ENCODE data around the gene TMEM45B. TPM values are rescaled to one million over a fixed set of nuclear protein-coding genes. Genes with fewer than 3 reads are reported as not detected.

Gene TMEM45B
- total RNA-seq, 1 experiment from 2014 or later: not detected

- DNase-seq: peak; percentile 73
- no peak overlapping the region for H3K9ac ChIP-seq (ENCODE audit: low read length)
- H3K36me3 ChIP-seq (ENCODE audit: insufficient read depth, low read length): peaks cover 6% of the 10 kb centered on the region; the same call in 1 of the 2 replicates
- H2AFZ ChIP-seq (ENCODE audit: low read length): no peak overlapping the region
- H3K27ac ChIP-seq (ENCODE audit: low read length): no peak overlapping the region
- no peaks in the 10 kb centered on the region for H3K9me3 ChIP-seq (ENCODE audit: low read length)
- no peak overlapping the region for H3K4me3 ChIP-seq (ENCODE audit: low read length)
- no peaks in the 10 kb centered on the region for H3K79me2 ChIP-seq (ENCODE audit: low read length)
- no peaks in the 10 kb centered on the region for H3K4me1 ChIP-seq (ENCODE audit: low read length)
- H3K9me2 ChIP-seq (replicated peaks; ENCODE audit: insufficient read depth, low read length): no peaks in the 10 kb centered on the region
- H3K4me2 ChIP-seq (ENCODE audit: low read depth, low read length, poor library complexity, severe bottlenecking): no peak overlapping the region
- H3K27me3 ChIP-seq (ENCODE audit: low read length): no peaks in the 10 kb centered on the region
- no peaks in the 10 kb centered on the region for H4K20me1 ChIP-seq (ENCODE audit: insufficient read depth, low read depth, low read length)
Measured at GRCh38 chr11:129881570-129882170, 66.0 kb downstream of the TMEM45B start.

GRCh38 chr11:129884581-129884980 lies 68.9 kb downstream of the TMEM45B start:
- no peak overlapping the region for H2AFZ ChIP-seq (ENCODE audit: low read length)
- H3K9ac ChIP-seq (ENCODE audit: low read length): no peak overlapping the region
- H3K36me3 ChIP-seq (ENCODE audit: insufficient read depth, low read length): peaks cover 6% of the 10 kb centered on the region; the same call in 1 of the 2 replicates
- H3K4me1 ChIP-seq (ENCODE audit: low read length): no peaks in the 10 kb centered on the region
- DNase-seq: no peak
- no peak overlapping the region for H3K27ac ChIP-seq (ENCODE audit: low read length)
- no peaks in the 10 kb centered on the region for H3K9me2 ChIP-seq (replicated peaks; ENCODE audit: insufficient read depth, low read length)
- no peaks in the 10 kb centered on the region for H4K20me1 ChIP-seq (ENCODE audit: insufficient read depth, low read depth, low read length)
- no peak overlapping the region for H3K4me3 ChIP-seq (ENCODE audit: low read length)
- H3K79me2 ChIP-seq (ENCODE audit: low read length): no peaks in the 10 kb centered on the region
- H3K9me3 ChIP-seq (ENCODE audit: low read length): no peaks in the 10 kb centered on the region
- no peak overlapping the region for H3K4me2 ChIP-seq (ENCODE audit: low read depth, low read length, poor library complexity, severe bottlenecking)
- H3K27me3 ChIP-seq (ENCODE audit: low read length): no peaks in the 10 kb centered on the region

DNA sequence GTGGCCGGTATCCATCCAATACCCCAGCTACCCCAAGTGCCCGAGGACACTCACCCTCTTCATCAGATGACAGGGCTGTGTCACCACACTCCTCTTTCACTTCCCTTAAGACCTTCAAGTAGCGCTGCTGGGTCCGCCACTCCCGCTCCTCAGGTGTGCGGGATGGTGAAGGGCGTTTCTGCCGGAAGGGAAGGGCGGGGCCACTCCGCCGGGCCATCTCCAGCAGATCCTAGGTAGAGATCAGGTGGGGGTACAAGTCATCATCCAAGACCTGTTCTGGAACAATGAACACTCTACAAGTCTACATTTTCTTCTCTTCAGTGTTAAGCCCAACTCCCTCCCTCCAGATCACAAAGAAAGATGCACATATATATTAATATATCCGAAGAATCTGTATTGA lies 69.7 kb downstream of the TMEM45B start:
- Histone ChIP-seq H4K20me1 (ENCODE audit: insufficient read depth, low read depth, low read length) (no peaks in the 10 kb centered on the region), H2AFZ (ENCODE audit: low read length) (no peak overlapping the region), H3K9me2 (replicated peaks; ENCODE audit: insufficient read depth, low read length) (no peaks in the 10 kb centered on the region), H3K4me2 (ENCODE audit: low read depth, low read length, poor library complexity, severe bottlenecking) (no peak overlapping the region), H3K4me1 (ENCODE audit: low read length) (no peaks in the 10 kb centered on the region), H3K27me3 (ENCODE audit: low read length) (no peaks in the 10 kb centered on the region), H3K4me3 (ENCODE audit: low read length) (no peak overlapping the region), H3K9ac (ENCODE audit: low read length) (no peak overlapping the region), H3K27ac (ENCODE audit: low read length) (no peak overlapping the region), H3K79me2 (ENCODE audit: low read length) (no peaks in the 10 kb centered on the region), H3K9me3 (ENCODE audit: low read length) (no peaks in the 10 kb centered on the region), H3K36me3 (ENCODE audit: insufficient read depth, low read length) (peaks cover 6% of the 10 kb centered on the region; the same call in 1 of the 2 replicates)
- DNase-seq: no peak

- H3K9me3 ChIP-seq (ENCODE audit: low read length): no peaks in the 10 kb centered on the region
- H3K79me2 ChIP-seq (ENCODE audit: low read length): peaks cover 12% of the 10 kb centered on the region
- no peak overlapping the region for H3K9ac ChIP-seq (ENCODE audit: low read length)
- H3K4me2 ChIP-seq (ENCODE audit: low read depth, low read length, poor library complexity, severe bottlenecking): no peak overlapping the region
- H3K27ac ChIP-seq (ENCODE audit: low read length): no peak overlapping the region
- no peaks in the 10 kb centered on the region for H3K27me3 ChIP-seq (ENCODE audit: low read length)
- H3K4me3 ChIP-seq (ENCODE audit: low read length): no peak overlapping the region
- H2AFZ ChIP-seq (ENCODE audit: low read length): no peak overlapping the region
- no peaks in the 10 kb centered on the region for H3K4me1 ChIP-seq (ENCODE audit: low read length)
- H4K20me1 ChIP-seq (ENCODE audit: insufficient read depth, low read depth, low read length): no peaks in the 10 kb centered on the region
- H3K36me3 ChIP-seq (ENCODE audit: insufficient read depth, low read length): 0 out of 2 replicates have a peak, but pooled peaks cover 9% of the 10 kb centered on the region
- H3K9me2 ChIP-seq (replicated peaks; ENCODE audit: insufficient read depth, low read length): no peaks in the 10 kb centered on the region
- DNase-seq: no peak
Measured at GRCh38 chr11:129888451-129888850, 72.8 kb downstream of the TMEM45B start.

DNA sequence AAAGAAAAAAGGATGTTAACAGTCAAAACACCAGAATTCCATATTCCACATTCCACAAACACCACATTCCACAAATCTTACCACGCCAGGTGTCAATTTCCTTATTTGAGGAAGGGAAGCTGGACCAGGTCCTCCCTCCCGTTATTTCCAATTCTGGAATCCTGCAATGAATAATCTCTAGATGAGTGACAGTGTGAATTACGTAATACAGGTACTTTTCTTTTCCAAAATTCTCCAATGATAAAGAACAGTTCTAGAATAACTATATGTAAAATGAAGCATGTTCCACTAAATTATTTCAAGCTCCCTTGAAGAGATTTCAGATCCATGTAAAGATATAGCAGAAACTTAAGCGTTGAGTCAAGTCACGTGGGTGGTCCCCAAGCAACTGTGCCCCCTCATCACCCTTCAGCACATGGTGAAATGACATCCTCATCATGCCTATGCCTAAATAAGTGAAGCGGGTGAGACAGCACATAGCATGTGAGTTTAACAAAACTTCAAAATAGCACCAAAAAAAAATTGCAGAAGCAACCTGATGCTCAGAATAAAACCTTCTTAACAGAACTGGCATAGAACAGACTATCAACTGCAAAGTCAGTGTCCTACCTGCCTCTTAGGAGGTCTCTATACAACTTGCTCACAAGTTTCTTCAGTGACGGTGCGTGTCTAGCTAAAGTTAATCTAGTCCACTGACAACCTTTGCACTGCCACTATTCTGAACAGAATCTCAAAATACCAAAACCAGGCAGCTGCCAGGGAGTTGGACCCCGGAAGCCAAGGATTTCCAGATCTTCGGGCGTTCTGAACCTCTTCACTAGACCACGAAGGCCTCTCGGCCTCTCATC lies 78.9 kb downstream of the TMEM45B start:
- H2AFZ ChIP-seq (ENCODE audit: low read length): no peak overlapping the region
- peak overlapping the region; percentile 79 for H3K4me2 ChIP-seq (ENCODE audit: low read depth, low read length, poor library complexity, severe bottlenecking)
- H3K27ac ChIP-seq (ENCODE audit: low read length): peak overlapping the region; percentile 43; the same call in 1 of the 2 replicates
- no peaks in the 10 kb centered on the region for H3K9me2 ChIP-seq (replicated peaks; ENCODE audit: insufficient read depth, low read length)
- peak overlapping the region; percentile 82 for H3K4me3 ChIP-seq (ENCODE audit: low read length)
- 0 out of 2 replicates have a peak, but pooled peaks cover 9% of the 10 kb centered on the region for H3K36me3 ChIP-seq (ENCODE audit: insufficient read depth, low read length)
- H3K79me2 ChIP-seq (ENCODE audit: low read length): peaks cover 31% of the 10 kb centered on the region
- H4K20me1 ChIP-seq (ENCODE audit: insufficient read depth, low read depth, low read length): no peaks in the 10 kb centered on the region
- peak; percentile 66 for DNase-seq
- no peaks in the 10 kb centered on the region for H3K27me3 ChIP-seq (ENCODE audit: low read length)
- H3K9me3 ChIP-seq (ENCODE audit: low read length): no peaks in the 10 kb centered on the region
- H3K9ac ChIP-seq (ENCODE audit: low read length): peak overlapping the region; percentile 79
- H3K4me1 ChIP-seq (ENCODE audit: low read length): peaks cover 15% of the 10 kb centered on the region

DNA sequence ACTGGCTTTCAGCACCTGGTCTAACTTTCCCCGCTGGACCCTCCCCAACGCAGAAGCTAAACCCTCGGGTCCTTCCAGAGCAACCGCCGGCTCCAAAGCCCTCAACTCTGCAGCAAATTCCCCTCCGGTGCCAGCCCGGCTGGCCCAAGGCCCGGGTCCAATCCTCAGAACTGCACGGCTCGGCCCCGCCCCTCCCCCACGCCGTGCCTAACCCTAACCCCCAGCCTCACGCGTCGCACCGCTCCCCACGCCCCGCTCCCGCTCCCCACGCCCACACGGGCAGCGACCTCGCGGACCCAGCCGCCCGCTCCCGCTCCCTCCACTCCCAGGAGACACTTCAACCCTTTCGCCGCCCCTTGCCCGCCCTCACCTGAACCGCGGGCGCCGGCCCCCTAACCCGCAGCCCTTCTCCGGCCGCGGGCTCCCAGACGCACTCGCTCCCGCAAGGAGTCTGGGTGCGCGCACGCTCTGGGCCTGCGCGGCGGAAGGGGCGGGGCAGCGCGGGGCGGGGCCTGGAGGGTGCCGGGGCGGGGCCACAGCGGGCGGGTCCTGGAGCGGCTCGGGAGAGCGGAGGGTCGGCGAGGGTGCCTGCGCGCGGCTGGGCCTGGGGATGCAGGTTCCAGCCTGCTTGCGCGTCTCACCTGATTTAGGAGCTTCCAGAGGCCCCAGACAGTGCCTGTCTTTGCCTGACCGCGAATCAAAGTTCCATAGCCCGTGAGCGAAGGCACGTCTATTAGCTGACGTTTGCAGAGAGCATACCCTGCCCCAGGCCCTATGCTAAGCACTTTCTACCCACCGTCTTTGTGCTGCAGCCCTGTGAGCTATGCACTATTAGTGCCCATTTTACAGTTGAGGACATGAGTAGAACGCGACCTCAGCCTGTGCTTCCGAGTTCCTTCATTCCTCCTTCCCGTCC lies 79.7 kb downstream of the TMEM45B start, which contains the start of gene NFRKB:
NFRKB (minus strand) TSS at position 453 of the 916 bp plus-strand sequence. CDS start 2,729 bp downstream, outside the sequence.
- H3K4me1 ChIP-seq (ENCODE audit: low read length): peaks cover 15% of the 10 kb centered on the region
- H3K36me3 ChIP-seq (ENCODE audit: insufficient read depth, low read length): 0 out of 2 replicates have a peak, but pooled peaks cover 9% of the 10 kb centered on the region
- peaks cover 31% of the 10 kb centered on the region for H3K79me2 ChIP-seq (ENCODE audit: low read length)
- peak within 1 kb of the TSS; percentile 79 for H3K4me2 ChIP-seq (ENCODE audit: low read depth, low read length, poor library complexity, severe bottlenecking)
- no peaks in the 10 kb centered on the region for H3K27me3 ChIP-seq (ENCODE audit: low read length)
- H4K20me1 ChIP-seq (ENCODE audit: insufficient read depth, low read depth, low read length): no peaks in the 10 kb centered on the region
- peak within 1 kb of the TSS; percentile 79 for H3K9ac ChIP-seq (ENCODE audit: low read length)
- DNase-seq: peak; percentile 88
- no peak within 1 kb of the TSS; the same call in 1 of the 2 replicates for H2AFZ ChIP-seq (ENCODE audit: low read length)
- H3K9me2 ChIP-seq (replicated peaks; ENCODE audit: insufficient read depth, low read length): no peaks in the 10 kb centered on the region
- peak within 1 kb of the TSS; percentile 43; the same call in 1 of the 2 replicates for H3K27ac ChIP-seq (ENCODE audit: low read length)
- no peaks in the 10 kb centered on the region for H3K9me3 ChIP-seq (ENCODE audit: low read length)
- peak within 1 kb of the TSS; percentile 82 for H3K4me3 ChIP-seq (ENCODE audit: low read length)

DNA sequence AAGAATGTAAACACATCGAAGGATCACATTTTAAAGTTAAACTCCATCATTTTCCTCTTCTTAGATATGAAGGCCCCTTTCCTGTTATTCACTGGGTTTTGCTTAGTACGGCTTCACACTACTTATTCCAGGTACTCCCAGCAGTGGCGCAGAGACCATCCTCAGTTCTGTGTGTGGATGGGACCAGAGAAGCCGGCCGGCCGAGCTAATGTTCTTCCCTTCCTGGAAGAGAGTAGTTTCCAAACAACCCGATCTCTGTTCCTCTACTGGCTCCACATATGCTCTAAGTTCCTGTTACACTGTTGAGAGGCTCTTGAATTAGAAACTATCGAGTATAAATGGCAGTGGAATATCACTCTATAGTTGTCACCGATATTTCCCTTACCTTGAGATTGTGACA lies 80.4 kb downstream of the TMEM45B start:
- Histone ChIP-seq H3K27ac (ENCODE audit: low read length) (no peak overlapping the region), H3K9me3 (ENCODE audit: low read length) (no peaks in the 10 kb centered on the region), H4K20me1 (ENCODE audit: insufficient read depth, low read depth, low read length) (no peaks in the 10 kb centered on the region), H3K27me3 (ENCODE audit: low read length) (no peaks in the 10 kb centered on the region), H3K9me2 (replicated peaks; ENCODE audit: insufficient read depth, low read length) (no peaks in the 10 kb centered on the region), H3K9ac (ENCODE audit: low read length) (peak overlapping the region; percentile 66), H2AFZ (ENCODE audit: low read length) (no peak overlapping the region; the same call in 1 of the 2 replicates), H3K4me1 (ENCODE audit: low read length) (peaks cover 15% of the 10 kb centered on the region), H3K4me3 (ENCODE audit: low read length) (peak overlapping the region; percentile 82), H3K79me2 (ENCODE audit: low read length) (peaks cover 31% of the 10 kb centered on the region), H3K36me3 (ENCODE audit: insufficient read depth, low read length) (0 out of 2 replicates have a peak, but pooled peaks cover 9% of the 10 kb centered on the region), H3K4me2 (ENCODE audit: low read depth, low read length, poor library complexity, severe bottlenecking) (peak overlapping the region; percentile 79)
- no peak for DNase-seq

All from Karpas-422 (cell line).